H1 (cell line): ENCODE data around the gene ADM5. TPM values are rescaled to one million over a fixed set of nuclear protein-coding genes. Genes with fewer than 3 reads are reported as not detected.
A peak's percentile ranks its signal among the peaks of the same experiment; 100 is the strongest.
"Not testable (repeated sequence)": the region's sequence is repeated elsewhere in the genome, so short reads cannot be mapped to it uniquely, and the experiment has no call there.

ENCODE experiments used
- CTCF ChIA-PET: fragments of 300-600 bp; sonication (Branson Sonifier 250); formaldehyde crosslinking; loops from one replicate; lab custom pipeline; 2021; ENCODE audit not compliant: partially characterized antibody; lab: Charles Lee
- POLR2A ChIA-PET: fragments of 300-600 bp; sonication (Branson Sonifier 250); formaldehyde crosslinking; loops from one replicate; lab custom pipeline; 2021; ENCODE audit warnings: inconsistent platforms; ENCODE audit not compliant: partially characterized antibody; lab: Charles Lee
- DNase-seq, 2 experiments: peaks; one replicate each; pipeline versions ENCODE4 v3.0.0 to v3.0.0-alpha.2; 2010 to 2022; ENCODE audit warnings: low spot score in 2 of 2, low read depth in 1 of 2, mixed read lengths in 1 of 2
- FAIRE-seq: peaks from 2 replicates; lab custom pipeline; 2011; peaks lifted over from hg19 to GRCh38; lab: Jason Lieb, UNC
- H2AFZ ChIP-seq: 2 replicates; pipeline ENCODE4 v1.8.1; 2012; ENCODE audit warnings: low read length, inconsistent platforms
- H2AK5ac ChIP-seq: 2 replicates; pipeline ENCODE4 v1.6.1; 2013; ENCODE audit warnings: low read depth, low read length
- H2BK120ac ChIP-seq: replicated peaks from 2 replicates; pipeline ENCODE3; 2013; ENCODE audit warnings: low read depth, low read length, inconsistent platforms
- H2BK12ac ChIP-seq: 2 replicates; pipeline ENCODE4 v1.6.1; 2013; ENCODE audit warnings: low read depth, low read length
- H2BK15ac ChIP-seq: 2 replicates; pipeline ENCODE4 v1.6.1; 2013; ENCODE audit warnings: low read length
- H2BK20ac ChIP-seq: 2 replicates; pipeline ENCODE4 v1.6.1; 2013; ENCODE audit warnings: low read length
- H2BK5ac ChIP-seq: 2 replicates; pipeline ENCODE4 v1.6.1; 2013; ENCODE audit warnings: low read depth, low read length
- H3K14ac ChIP-seq: 2 replicates; pipeline ENCODE4 v1.6.1; 2013; ENCODE audit warnings: inconsistent platforms; ENCODE audit not compliant: insufficient read length
- H3K18ac ChIP-seq: 2 replicates; pipeline ENCODE4 v1.6.1; 2013; ENCODE audit warnings: low read length; ENCODE audit errors: extremely low read depth
- H3K23ac ChIP-seq: 2 replicates; pipeline ENCODE4 v1.6.1; 2013; ENCODE audit warnings: inconsistent platforms; ENCODE audit not compliant: insufficient read length
- H3K23me2 ChIP-seq: 2 replicates; pipeline ENCODE4 v1.6.1; 2013; ENCODE audit warnings: low read depth, low read length
- H3K27ac ChIP-seq: 2 replicates; pipeline ENCODE4 v1.6.1; 2011; ENCODE audit warnings: low read depth, low read length, inconsistent platforms
- H3K27me3 ChIP-seq, 4 experiments: replicated peaks in 1 of 4; 1 replicate in 1 of 4; 2 replicates in 3 of 4; pipeline versions ENCODE4 v1.6.1 to v1.8.1; 2011 to 2013; ENCODE audit warnings: low read length in 3 of 4, mild to moderate bottlenecking in 3 of 4, inconsistent platforms in 2 of 4, mixed read lengths in 2 of 4, moderate library complexity in 1 of 4; ENCODE audit not compliant: control insufficient read depth in 3 of 4, insufficient read depth in 3 of 4; ENCODE audit errors: extremely low read depth in 1 of 4
- H3K36me3 ChIP-seq, 4 experiments: 2 replicates each; pipeline versions ENCODE4 v1.6.1 to v1.8.1; 2011 to 2013; ENCODE audit warnings: mild to moderate bottlenecking in 4 of 4, low read length in 3 of 4, moderate library complexity in 2 of 4, control low read depth in 1 of 4, inconsistent platforms in 1 of 4; ENCODE audit not compliant: insufficient read depth in 4 of 4, control insufficient read depth in 2 of 4
- H3K4ac ChIP-seq: replicated peaks from 2 replicates; pipeline ENCODE3; 2013; ENCODE audit warnings: low read length, low read depth, mixed read lengths, inconsistent platforms; ENCODE audit not compliant: insufficient read length
- H3K4me1 ChIP-seq, 4 experiments: replicated peaks in 1 of 4; 1 replicate in 1 of 4; 2 replicates in 3 of 4; pipeline versions ENCODE4 v1.6.1 to v1.8.1; 2011 to 2013; ENCODE audit warnings: low read length in 3 of 4, inconsistent platforms in 2 of 4, mixed read lengths in 1 of 4; ENCODE audit not compliant: insufficient read depth in 4 of 4, control insufficient read depth in 3 of 4
- H3K4me2 ChIP-seq, 2 experiments: 2 replicates each; pipeline versions ENCODE4 v1.6.1 to v1.8.1; 2011 to 2013; ENCODE audit warnings: low read depth in 2 of 2, low read length in 2 of 2, control low read depth in 1 of 2, inconsistent platforms in 1 of 2, mild to moderate bottlenecking in 1 of 2; ENCODE audit not compliant: insufficient read depth in 1 of 2
- H3K4me3 ChIP-seq, 4 experiments: fragments of 200-600, 300-600 bp in 1 of 4; sonication (generic), shearing (Covaris generic), sonication (Bioruptor Twin) in 1 of 4; 2 replicates each; pipeline versions ENCODE4 v1.5.1 to v1.8.1; 2011 to 2016; ENCODE audit warnings: low read length in 4 of 4, low read depth in 3 of 4, control low read depth in 2 of 4, inconsistent platforms in 2 of 4, mild to moderate bottlenecking in 2 of 4, mixed read lengths in 1 of 4, moderate library complexity in 1 of 4; ENCODE audit not compliant: insufficient read depth in 2 of 4; ENCODE audit errors: extremely low read depth in 1 of 4
- H3K56ac ChIP-seq: replicated peaks from 2 replicates; pipeline ENCODE3; 2013; ENCODE audit warnings: low read depth, mild to moderate bottlenecking, mixed read lengths, low read length, inconsistent platforms; ENCODE audit not compliant: insufficient read length
- H3K79me1 ChIP-seq: 2 replicates; pipeline ENCODE4 v1.6.1; 2013; ENCODE audit warnings: low read depth, low read length, control low read depth
- H3K79me2 ChIP-seq, 2 experiments: 2 replicates each; pipeline versions ENCODE4 v1.6.1 to v1.8.1; 2012 to 2013; ENCODE audit warnings: low read length in 2 of 2, mild to moderate bottlenecking in 2 of 2, inconsistent platforms in 1 of 2; ENCODE audit not compliant: insufficient read depth in 2 of 2, control insufficient read depth in 1 of 2
- H3K9ac ChIP-seq, 4 experiments: replicated peaks in 1 of 4; 1 replicate in 1 of 4; 2 replicates in 3 of 4; pipeline versions ENCODE4 v1.6.1 to v1.8.1; 2011 to 2013; ENCODE audit warnings: low read depth in 3 of 4, low read length in 3 of 4, control low read depth in 2 of 4, mild to moderate bottlenecking in 2 of 4, moderate library complexity in 2 of 4, inconsistent platforms in 1 of 4; ENCODE audit errors: extremely low read depth in 1 of 4
- H3K9me3 ChIP-seq, 2 experiments: 2 replicates each; pipeline versions ENCODE4 v1.6.1 to v1.8.1; 2012 to 2013; ENCODE audit warnings: mild to moderate bottlenecking in 2 of 2, moderate library complexity in 2 of 2, control low read depth in 1 of 2, inconsistent platforms in 1 of 2, low read depth in 1 of 2, low read length in 1 of 2, mixed read lengths in 1 of 2; ENCODE audit not compliant: insufficient read depth in 2 of 2
- H4K20me1 ChIP-seq, 2 experiments: replicated peaks in 1 of 2; 2 replicates each; pipeline versions ENCODE3 to v1.8.1; 2011 to 2013; ENCODE audit warnings: inconsistent platforms in 2 of 2, low read length in 2 of 2, mild to moderate bottlenecking in 1 of 2; ENCODE audit not compliant: insufficient read depth in 2 of 2, control insufficient read depth in 1 of 2
- H4K5ac ChIP-seq: 2 replicates; pipeline ENCODE4 v1.6.1; 2013; ENCODE audit warnings: low read length, low read depth, mixed read lengths, inconsistent platforms; ENCODE audit not compliant: insufficient read length
- H4K8ac ChIP-seq: 2 replicates; pipeline ENCODE4 v1.8.0; 2013; ENCODE audit warnings: mild to moderate bottlenecking, moderate library complexity, low read length, inconsistent platforms; ENCODE audit not compliant: insufficient read depth; ENCODE audit errors: extremely low read depth
- H4K91ac ChIP-seq: replicated peaks from 2 replicates; pipeline ENCODE3; 2013; ENCODE audit warnings: low read length, mixed read lengths, inconsistent platforms; ENCODE audit not compliant: insufficient read length
- MAFK ChIP-seq: IDR thresholded peaks from 2 replicates; pipeline ENCODE4 v1.6.1; 2012; ENCODE audit warnings: low read depth, mild to moderate bottlenecking, improper control_type of control experiment, low read length
- WGBS, 2 experiments: shearing (Covaris generic) in 1 of 2; methylation state at CpG; one replicate each; pipeline versions ENCODE4 v1.1.6 to v1.1.7; 2013 to 2015; ENCODE audit warnings: low lambda C conversion rate in 2 of 2, mixed read lengths in 2 of 2, inconsistent platforms in 1 of 2, low coverage in 1 of 2, missing lambda C conversion rate in 1 of 2; ENCODE audit not compliant: insufficient replicate concordance in 2 of 2, insufficient coverage in 1 of 2, insufficient read length in 1 of 2; ENCODE audit errors: extremely low coverage in 1 of 2, missing lambda C conversion rate in 1 of 2; 5-methylcytosine and 5-hydroxymethylcytosine counted together
- polyA plus RNA-seq, 7 experiments: library from polyadenylated mRNA; depleted of rRNA in 3 of 7; stranded (reverse) in 5 of 7; unstranded in 2 of 7; fragments of >200 nt in 5 of 7; fragments of 200-250 nt in 2 of 7; gene quantifications; 1 replicate in 5 of 7; 2 replicates in 1 of 7; 4 replicates in 1 of 7; pipeline versions ENCODE4 v1.2.1 to v1.2.3, GENCODE V29; 2011 to 2013; ENCODE audit warnings: missing spikeins in 2 of 7, mixed read lengths in 2 of 7
- total RNA-seq: library from RNA; stranded (reverse); fragmentation: NEBNext Ultra II Directional; extraction: Animal tissue kit (Norgen Biotek cat#: 25700); gene quantifications from 2 replicates; pipeline ENCODE4 v1.2.1, GENCODE V29; 2021

The ADM5 gene
- total and polyA plus RNA-seq, 2 of the 8 experiments (the other 6 are each of a cell fraction or from before 2014, with no cell fraction given), result 2.5 to 2.6 TPM

DNA sequence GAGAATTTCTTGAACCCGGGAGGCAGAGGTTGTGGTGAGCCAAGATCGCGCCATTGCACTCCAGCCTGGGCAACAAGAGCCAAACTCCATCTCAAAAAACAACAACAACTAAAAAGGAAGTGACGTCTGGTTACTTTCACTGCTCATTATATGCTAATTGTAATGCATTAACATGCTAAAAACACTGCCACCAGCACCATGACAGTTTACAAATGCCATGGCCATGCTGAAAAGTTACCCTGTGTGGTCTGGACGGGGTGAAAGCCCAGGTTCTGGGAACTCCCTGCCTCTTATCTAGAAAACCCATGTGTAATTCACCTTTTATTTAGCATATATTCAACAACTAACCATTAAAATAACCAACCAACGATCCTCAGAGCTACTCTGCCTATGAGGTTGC is 29.6 kb downstream of the ADM5 start (continued):
- TF ChIP-seq MAFK, result no peak

DNA sequence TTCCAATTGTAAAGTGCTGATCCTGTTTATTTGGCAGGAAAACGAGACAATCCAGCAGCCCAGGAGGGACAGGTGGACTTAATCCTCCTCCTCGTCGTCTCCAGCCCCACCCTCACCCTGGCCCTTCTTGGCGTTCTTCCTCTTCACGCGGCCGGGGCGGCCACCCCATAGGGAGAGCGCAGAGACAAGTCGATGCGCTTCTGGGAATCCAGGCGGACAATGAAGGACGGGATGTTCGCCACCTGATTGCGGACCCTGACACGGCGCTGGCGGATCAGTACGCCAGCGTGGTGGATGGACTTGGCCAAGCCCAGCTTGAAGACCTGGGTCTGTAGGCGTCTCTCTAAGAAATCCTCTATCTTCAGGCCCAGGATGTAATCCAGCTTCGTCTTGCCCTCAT is 30.0 kb downstream of the ADM5 start:
- H3K27me3 ChIP-seq, H3K79me2 ChIP-seq, FAIRE-seq, DNase-seq, H2AK5ac ChIP-seq, H3K4me2 ChIP-seq, H2BK15ac ChIP-seq, H2BK120ac ChIP-seq, H3K18ac ChIP-seq, H3K4me1 ChIP-seq, H2BK20ac ChIP-seq, H3K23ac ChIP-seq, H3K27ac ChIP-seq, H4K5ac ChIP-seq, H3K14ac ChIP-seq, H3K9me3 ChIP-seq, H2BK5ac ChIP-seq, H3K4me3 ChIP-seq, H3K23me2 ChIP-seq, H2BK12ac ChIP-seq, H4K91ac ChIP-seq, H2AFZ ChIP-seq, H3K9ac ChIP-seq, H3K36me3 ChIP-seq, H3K79me1 ChIP-seq, H3K4ac ChIP-seq, H3K56ac ChIP-seq, H4K20me1 ChIP-seq: not testable (repeated sequence)
- 94% methylated on average over 21 of the region's 22 CpGs; no CpG with 5 or more reads in 1 of the 2 experiments for WGBS, 2 experiments
- ChIA-PET POLR2A (interaction anchor here (7.7 kb wide), 1 partner anchor 30 kb away, joined by 51 read pairs; the partner anchor contains the start of genes ADM5 and CPT1C), CTCF (interaction anchor here (0.8 to 3.3 kb wide), 7 partner anchors 9 to 86 kb away, joined by 3 to 23 read pairs (median 4); partner anchors contain the start of gene TSKS)
- peak overlapping the region; percentile 25; the same call in 1 of the 2 replicates for H4K8ac ChIP-seq
